ENCODE data around the gene ADGRF3. TPM values are rescaled to one million over a fixed set of nuclear protein-coding genes. Genes with fewer than 3 reads are reported as not detected.
A peak's percentile ranks its signal among the peaks of the same experiment; 100 is the strongest.
"Not testable (repeated sequence)": the region's sequence is repeated elsewhere in the genome, so short reads cannot be mapped to it uniquely, and the experiment has no call there.

ADGRF3 gene
- total RNA-seq, 2 experiments from 2014 or later: 3.7 to 4.6 TPM

DNA sequence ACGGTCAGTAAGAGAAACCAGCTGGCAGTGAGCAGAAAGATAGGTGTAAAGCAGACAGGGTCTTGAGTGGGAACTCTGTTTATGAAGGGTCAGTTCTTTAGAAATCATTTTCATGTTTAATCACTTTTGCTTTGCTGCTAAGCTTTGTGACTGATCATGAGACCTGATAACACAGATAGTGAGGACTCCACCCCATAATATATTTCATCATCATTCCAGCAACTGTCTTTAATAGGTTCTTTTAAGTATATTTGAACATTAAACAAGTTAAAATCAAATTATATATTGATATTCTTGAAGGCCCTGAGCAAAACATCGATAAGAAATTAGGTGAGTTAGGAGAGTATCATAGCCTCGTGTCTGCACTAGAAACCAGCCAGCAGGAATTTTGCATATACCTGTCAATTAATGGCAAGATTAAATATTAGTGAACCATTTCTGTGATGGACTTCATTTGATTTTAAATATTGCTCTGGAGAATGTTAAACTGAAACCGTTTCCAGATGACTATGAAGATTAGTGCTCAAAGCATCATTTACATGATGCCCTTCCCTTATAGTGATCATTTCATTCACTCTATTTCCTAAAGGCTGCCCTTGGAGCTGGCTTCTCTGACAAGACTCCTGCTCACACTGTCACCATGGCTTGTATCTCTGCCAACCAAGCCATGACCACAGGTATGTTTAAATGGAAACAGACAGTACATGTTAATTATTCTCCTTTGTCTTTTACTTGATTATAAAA lies 69.9 kb downstream of the ADGRF3 start:
- DNase-seq (no peak), ATAC-seq (no peak)
- peaks cover 5% of the 10 kb centered on the region for H3K4me1 Mint-ChIP-seq
- no peak overlapping the region for H3K27ac Mint-ChIP-seq
- peaks cover 33% of the 10 kb centered on the region for H3K36me3 Mint-ChIP-seq
- H3K27me3 Mint-ChIP-seq: no peaks in the 10 kb centered on the region
- CTCF ChIA-PET: interaction anchor here (0.7 kb wide), 1 partner anchor 189 kb away, joined by 3 read pairs; no protein-coding TSS in a partner anchor
- no peak overlapping the region for H3K4me3 Mint-ChIP-seq
- H3K9me3 Mint-ChIP-seq (ENCODE audit: low read depth): no peaks in the 10 kb centered on the region

DNA sequence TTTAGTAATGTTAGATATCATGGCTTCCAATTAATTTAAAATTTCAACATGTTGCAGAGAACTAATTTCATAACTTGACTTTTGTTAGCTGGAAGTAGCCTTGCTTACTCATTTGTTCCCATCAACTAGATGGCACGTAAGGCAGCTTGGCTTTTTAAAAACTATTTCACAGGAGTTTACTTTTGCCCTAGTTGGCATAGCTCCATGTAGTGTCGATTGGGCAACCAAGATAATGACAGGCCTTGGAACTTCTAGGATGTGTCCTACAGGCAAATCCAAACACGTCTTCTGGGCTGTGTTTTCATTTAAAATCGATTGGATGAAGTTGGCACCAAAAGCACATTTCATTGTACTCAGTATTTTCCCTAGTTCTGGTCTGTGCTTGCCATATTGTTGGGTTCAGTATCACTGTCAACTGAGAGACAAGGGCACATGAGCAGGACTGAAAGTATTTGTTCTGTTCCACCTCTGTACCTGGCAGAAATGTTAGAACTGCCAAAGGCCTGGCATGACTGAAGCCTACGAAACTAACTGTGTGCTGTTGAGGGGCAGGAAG lies 72.5 kb downstream of the ADGRF3 start:
- DNase-seq (no peak), ATAC-seq (no peak)
- Mint-ChIP-seq H3K4me3 (no peak overlapping the region), H3K27ac (no peak overlapping the region), H3K27me3 (no peaks in the 10 kb centered on the region), H3K36me3 (peaks cover 25% of the 10 kb centered on the region), H3K4me1 (peaks cover 15% of the 10 kb centered on the region), H3K9me3 (ENCODE audit: low read depth) (no peaks in the 10 kb centered on the region)
- CTCF ChIA-PET: interaction anchor here (0.7 to 1.6 kb wide), 2 partner anchors 27 to 28 kb away, joined by 3 read pairs; no protein-coding TSS in a partner anchor

DNA sequence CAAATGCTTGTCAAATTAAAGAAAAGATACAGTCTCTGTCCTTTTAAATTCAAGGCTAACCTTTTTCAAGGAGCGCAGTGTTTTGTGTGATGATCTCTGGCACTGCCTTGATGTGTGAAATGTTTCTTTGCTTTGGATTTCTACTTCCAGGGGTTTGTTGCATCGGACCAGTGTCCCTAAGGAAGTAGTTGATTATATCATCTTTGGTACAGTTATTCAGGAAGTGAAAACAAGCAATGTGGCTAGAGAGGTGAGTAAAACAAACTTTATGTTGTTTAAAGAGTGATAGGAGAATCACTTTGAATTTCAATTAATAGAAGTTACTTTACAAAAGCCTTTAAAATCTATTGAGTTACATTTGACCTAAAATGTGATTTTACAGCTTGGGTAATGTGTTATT lies 73.1 kb downstream of the ADGRF3 start:
- Mint-ChIP-seq H3K9me3 (ENCODE audit: low read depth) (no peaks in the 10 kb centered on the region), H3K27ac (no peak overlapping the region), H3K27me3 (no peaks in the 10 kb centered on the region), H3K4me1 (peaks cover 15% of the 10 kb centered on the region), H3K36me3 (peaks cover 19% of the 10 kb centered on the region), H3K4me3 (no peak overlapping the region)
- CTCF ChIA-PET: no interaction called here
- DNase-seq (no peak), ATAC-seq (no peak)

- DNase-seq (no peak), ATAC-seq (no peak)
- Mint-ChIP-seq H3K27ac (peak overlapping the region; percentile 37), H3K27me3 (no peaks in the 10 kb centered on the region), H3K36me3 (peaks cover 14% of the 10 kb centered on the region), H3K4me1 (peaks cover 15% of the 10 kb centered on the region), H3K9me3 (ENCODE audit: low read depth) (no peaks in the 10 kb centered on the region), H3K4me3 (no peak overlapping the region)
- CTCF ChIA-PET: no interaction called here
Observed at GRCh38 chr2:26270373-26270772, 76.2 kb downstream of the ADGRF3 start.

GRCh38 chr2:26269571-26270158 lies 76.9 kb downstream of the ADGRF3 start:
- peaks cover 15% of the 10 kb centered on the region for H3K4me1 Mint-ChIP-seq
- H3K9me3 Mint-ChIP-seq (ENCODE audit: low read depth): no peaks in the 10 kb centered on the region
- no peak overlapping the region for H3K4me3 Mint-ChIP-seq
- no peaks in the 10 kb centered on the region for H3K27me3 Mint-ChIP-seq
- peaks cover 15% of the 10 kb centered on the region for H3K36me3 Mint-ChIP-seq
- no peak overlapping the region for H3K27ac Mint-ChIP-seq
- DNase-seq: no peak
- CTCF ChIA-PET: interaction anchor here (1.5 kb wide), 1 partner anchor 336 kb away, joined by 3 read pairs; no protein-coding TSS in a partner anchor
- ATAC-seq: no peak

GRCh38 chr2:26268670-26269385 lies 77.8 kb downstream of the ADGRF3 start:
- not testable (repeated sequence) for H3K27me3 Mint-ChIP-seq; ATAC-seq; DNase-seq; H3K27ac Mint-ChIP-seq; H3K4me3 Mint-ChIP-seq; H3K9me3 Mint-ChIP-seq (ENCODE audit: low read depth)
- CTCF ChIA-PET: interaction anchor here (1.5 kb wide), 1 partner anchor 337 kb away, joined by 3 read pairs; no protein-coding TSS in a partner anchor
- Mint-ChIP-seq H3K36me3 (peaks cover 14% of the 10 kb centered on the region), H3K4me1 (peaks cover 13% of the 10 kb centered on the region)

DNA sequence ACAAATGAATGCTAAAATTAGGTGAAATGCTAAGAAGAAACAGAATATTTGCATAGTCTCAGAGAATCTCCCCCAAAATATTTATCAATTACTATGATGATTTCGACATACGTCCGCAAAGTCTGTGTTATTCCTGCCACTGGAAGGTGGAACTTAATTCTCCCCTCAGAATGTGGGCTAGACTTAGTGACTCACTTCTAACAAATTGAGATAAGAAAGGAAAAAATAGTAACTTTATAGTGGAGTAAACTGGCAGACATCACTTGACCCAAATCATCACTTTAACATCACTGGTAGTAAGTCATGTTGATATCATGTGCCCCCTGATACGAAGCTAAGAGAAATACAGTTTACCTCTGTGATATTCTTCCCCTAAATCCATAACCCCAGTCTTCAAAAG lies 78.4 kb downstream of the ADGRF3 start:
- DNase-seq (no peak), ATAC-seq (no peak)
- no peak overlapping the region for H3K27ac Mint-ChIP-seq
- H3K36me3 Mint-ChIP-seq: peaks cover 15% of the 10 kb centered on the region
- no peaks in the 10 kb centered on the region for H3K27me3 Mint-ChIP-seq
- CTCF ChIA-PET: interaction anchor here (1.5 kb wide), 1 partner anchor 338 kb away, joined by 3 read pairs; no protein-coding TSS in a partner anchor
- no peaks in the 10 kb centered on the region for H3K9me3 Mint-ChIP-seq (ENCODE audit: low read depth)
- H3K4me3 Mint-ChIP-seq: no peak overlapping the region
- peaks cover 10% of the 10 kb centered on the region for H3K4me1 Mint-ChIP-seq

DNA sequence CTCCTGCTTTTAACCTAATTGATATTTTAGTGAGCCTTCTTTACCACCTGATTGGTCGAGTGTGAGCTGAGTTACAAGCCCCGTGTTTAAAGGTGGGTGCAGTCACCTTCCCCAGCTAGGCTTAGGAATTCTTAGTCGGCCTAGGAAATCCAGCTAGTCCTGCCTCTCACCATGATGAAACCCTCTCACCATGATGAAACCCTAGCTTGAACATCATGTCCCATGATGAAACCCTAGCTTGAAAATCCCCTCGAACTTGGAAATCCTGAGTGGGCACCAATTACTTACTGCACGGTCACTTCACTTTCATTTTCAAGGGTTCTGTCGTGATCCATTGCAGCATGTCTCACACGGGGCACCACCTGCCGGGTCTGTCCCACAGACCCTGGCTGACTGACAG lies 87.8 kb downstream of the ADGRF3 start:
- ATAC-seq; DNase-seq; CTCF ChIA-PET; H3K27ac Mint-ChIP-seq; H3K9me3 Mint-ChIP-seq (ENCODE audit: low read depth); H3K27me3 Mint-ChIP-seq; H3K4me3 Mint-ChIP-seq; H3K4me1 Mint-ChIP-seq: not testable (repeated sequence)
- H3K36me3 Mint-ChIP-seq: peaks cover 20% of the 10 kb centered on the region

Other genes starting within 250 kb of the ADGRF3 start
- 1 to 10 TPM; 2.5 to 4.5 TPM for gene GAREM2, start 173.7 kb downstream of the ADGRF3 start, total RNA-seq
- gene HADHA, start 102.2 kb downstream of the ADGRF3 start, total RNA-seq: 100 to 1,000 TPM; 117 to 145 TPM
- gene HADHB, start 101.8 kb downstream of the ADGRF3 start, total RNA-seq: 10 to 100 TPM; 55.8 to 83.5 TPM
- 10 to 100 TPM; 38.4 to 41.3 TPM for gene SELENOI, start 646 bp downstream of the ADGRF3 start, total RNA-seq
- not detected for gene DRC1, start 55.1 kb upstream of the ADGRF3 start, total RNA-seq
- gene OTOF, start 131.3 kb upstream of the ADGRF3 start, total RNA-seq: 100 to 1,000 TPM in 1 of 2 experiments, 10 to 100 TPM in 1; 35.1 to 115 TPM